Measurements from ENCODE around the gene PLCD3.

Gene PLCD3

GRCh38 chr17:45117848-45118646 lies 14.3 kb downstream of the PLCD3 start:
- DNase-seq (ENCODE audit: low read depth, low spot score), result no peak

- no peak for DNase-seq (ENCODE audit: low read depth, low spot score)
Observed at GRCh38 chr17:45117334-45117733, 15.0 kb downstream of the PLCD3 start.

GRCh38 chr17:45116434-45117016 lies 15.8 kb downstream of the PLCD3 start:
- no peak for DNase-seq (ENCODE audit: low read depth, low spot score)

GRCh38 chr17:45115871-45116270 lies 16.4 kb downstream of the PLCD3 start:
- no peak for DNase-seq (ENCODE audit: low read depth, low spot score)

- no peak for DNase-seq (ENCODE audit: low read depth, low spot score)
Observed at GRCh38 chr17:45115015-45115625, 17.2 kb downstream of the PLCD3 start.

- DNase-seq (ENCODE audit: low read depth, low spot score), result no peak
Observed at GRCh38 chr17:45114117-45114932, 18.0 kb downstream of the PLCD3 start.

- DNase-seq (ENCODE audit: low read depth, low spot score), result no peak
Observed at GRCh38 chr17:45113424-45113754, 18.9 kb downstream of the PLCD3 start.

GRCh38 chr17:45112559-45113423 lies 19.5 kb downstream of the PLCD3 start:
- no peak for DNase-seq (ENCODE audit: low read depth, low spot score)

GRCh38 chr17:45111850-45112249 lies 20.5 kb downstream of the PLCD3 start:
- no peak for DNase-seq (ENCODE audit: low read depth, low spot score)

GRCh38 chr17:45110676-45111611 lies 21.4 kb downstream of the PLCD3 start:
- no peak for DNase-seq (ENCODE audit: low read depth, low spot score)

GRCh38 chr17:45108595-45109521 lies 23.5 kb downstream of the PLCD3 start:
- DNase-seq (ENCODE audit: low read depth, low spot score), result no peak

- no peak for DNase-seq (ENCODE audit: low read depth, low spot score)
Observed at GRCh38 chr17:45108051-45108450, 24.3 kb downstream of the PLCD3 start.

GRCh38 chr17:45107293-45108010 lies 24.9 kb downstream of the PLCD3 start:
- no peak for DNase-seq (ENCODE audit: low read depth, low spot score)

GRCh38 chr17:45106582-45106981 lies 25.7 kb downstream of the PLCD3 start:
- no peak for DNase-seq (ENCODE audit: low read depth, low spot score)

- no peak for DNase-seq (ENCODE audit: low read depth, low spot score)
Observed at GRCh38 chr17:45106096-45106495, 26.2 kb downstream of the PLCD3 start.

GRCh38 chr17:45104907-45105624 lies 27.2 kb downstream of the PLCD3 start:
- no peak for DNase-seq (ENCODE audit: low read depth, low spot score)

- DNase-seq (ENCODE audit: low read depth, low spot score), result no peak
Observed at GRCh38 chr17:45104497-45104896, 27.8 kb downstream of the PLCD3 start.

GRCh38 chr17:45104029-45104428 lies 28.3 kb downstream of the PLCD3 start:
- no peak for DNase-seq (ENCODE audit: low read depth, low spot score)
